Stomach (tissue), 9 donors: ENCODE data around the gene LIME1. TPM values are rescaled to one million over a fixed set of nuclear protein-coding genes. Genes with fewer than 3 reads are reported as not detected.

ENCODE experiments used
- DNase-seq, 2 donors: peaks; one replicate each; pipeline versions ENCODE4 v3.0.0 to v3.0.0-alpha.2; 2013 to 2019
- H3K27ac ChIP-seq, 5 donors: fragments of 200-600 bp in 4 of 5; sonication (generic) in 4 of 5; one replicate each; pipeline ENCODE4 v1.5.1; 2013 to 2019; ENCODE audit warnings: mild to moderate bottlenecking in 1 of 5, moderate library complexity in 1 of 5
- H3K27me3 ChIP-seq, 3 donors: fragments of 200-600 bp; sonication (generic); one replicate each; pipeline ENCODE4 v1.5.1; 2017 to 2019; ENCODE audit warnings: mixed run types in 1 of 3
- H3K36me3 ChIP-seq, 4 donors: fragments of 200-600 bp; sonication (generic); 1 replicate in 3 of 4; 2 replicates in 1 of 4; pipeline ENCODE4 v1.5.1; 2016 to 2019
- H3K4me1 ChIP-seq, 4 donors: fragments of 200-600 bp; sonication (generic); one replicate each; pipeline ENCODE4 v1.5.1; 2016 to 2019
- H3K4me3 ChIP-seq, 4 donors: fragments of 200-600 bp; sonication (generic) in 3 of 4; one replicate each; pipeline ENCODE4 v1.5.1; 2016 to 2019; ENCODE audit warnings: mild to moderate bottlenecking in 1 of 4
- H3K9me3 ChIP-seq, 4 donors: fragments of 200-600 bp; sonication (generic); one replicate each; pipeline ENCODE4 v1.5.1; 2016 to 2019
- EP300 ChIP-seq: sonication (generic); formaldehyde crosslinking; IDR thresholded peaks from one replicate; pipeline ENCODE4 v1.6.1; 2017; ENCODE audit warnings: antibody characterized with exemption
- POLR2A ChIP-seq, 4 donors: fragments of 450-650 bp; IDR thresholded peaks; one replicate each; pipeline ENCODE4 v1.6.1; 2016; ENCODE audit warnings: antibody characterized with exemption in 4 of 4, control low read depth in 2 of 4, mild to moderate bottlenecking in 1 of 4, moderate library complexity in 1 of 4
- POLR2AphosphoS5 ChIP-seq, 3 donors: sonication (generic); formaldehyde crosslinking; IDR thresholded peaks; one replicate each; pipeline ENCODE4 v1.6.1; 2016; ENCODE audit warnings: antibody characterized with exemption in 3 of 3
- WGBS, 5 donors: extraction: QIAGEN DNeasy Blood & Tissue Kit in 3 of 5; methylation state at CpG; one replicate each; pipeline versions ENCODE4 v1.1.5 to v1.1.7; 2013 to 2018; 5-methylcytosine and 5-hydroxymethylcytosine counted together
- intact Hi-C: fragments of 100-400 bp; cut with DNase I; formaldehyde crosslinking; loops from one replicate; pipeline ENCODE4 v1.15.1; 2023; ENCODE audit warnings: low total_unique reads
- polyA plus RNA-seq, 3 donors: library from polyadenylated mRNA; stranded (reverse); fragments of 200-250 nt; gene quantifications; one replicate each; pipeline ENCODE4 v1.2.3, GENCODE V29; 2013
- total RNA-seq, 5 donors: library from RNA; depleted of rRNA; stranded (reverse); fragments of >200 nt; gene quantifications; one replicate each; pipeline versions ENCODE4 v1.1.0 to v1.2.3, GENCODE V29; 2014 to 2016
- TF ChIP-seq, protein P1 (sequence below), 7 experiments: fragments of 450-650 bp in 4 of 7; fragments of 200-600 bp in 3 of 7; sonication (generic) in 3 of 7; IDR thresholded peaks; one replicate each; pipeline ENCODE4 v1.5.1; 2016 to 2019; ENCODE audit warnings: antibody characterized with exemption in 7 of 7, control low read depth in 2 of 7, mild to moderate bottlenecking in 1 of 7
- donor health status: healthy with polysubstance abuse.
- donor health status: Bipolar disorder and iron deficiency.
- donor health status: healthy.

Gene LIME1
- total and polyA plus RNA-seq, 8 donors = 3.6 to 117 (median 18.5) TPM

DNA sequence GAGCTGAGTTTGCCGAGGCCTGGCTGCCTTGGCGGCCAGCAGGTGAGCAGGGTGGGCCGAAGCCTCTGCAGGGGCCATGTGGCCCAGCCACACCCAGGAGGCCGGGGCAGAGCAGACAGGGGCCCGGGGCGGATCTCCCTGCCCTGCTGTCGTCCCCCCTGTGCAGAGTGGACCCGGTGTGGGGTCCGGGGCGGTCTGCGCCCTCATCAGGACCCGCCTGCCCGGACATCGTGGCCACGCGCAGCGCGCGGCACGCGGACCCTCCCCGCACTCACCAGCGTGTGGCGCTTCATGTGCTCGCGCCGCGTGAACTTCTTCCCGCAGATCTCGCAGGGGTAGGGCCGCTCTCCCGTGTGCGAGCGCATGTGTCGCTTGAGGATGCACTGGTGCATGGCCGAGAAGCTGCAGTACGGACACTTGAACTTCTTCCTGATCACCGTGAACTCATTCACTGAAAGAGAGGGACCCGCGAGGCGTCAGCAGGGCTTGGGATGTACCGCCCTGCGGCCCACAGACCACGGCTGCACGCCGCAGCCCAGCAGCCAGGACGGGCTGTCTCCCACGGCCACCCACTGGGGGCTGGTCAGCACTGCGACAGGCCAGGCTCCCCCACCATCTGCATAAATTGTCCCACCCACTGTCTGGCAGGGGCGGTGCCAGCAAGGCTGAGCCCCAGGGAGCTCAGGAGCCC lies 16.1 kb downstream of the LIME1 start:
- TF ChIP-seq EP300 (no peak), POLR2AphosphoS5 (IDR thresholded peaks at IDR 0.05) (no peak), POLR2A (IDR thresholded peaks at IDR 0.05) (no peak)
- TF ChIP-seq, protein P1, sequence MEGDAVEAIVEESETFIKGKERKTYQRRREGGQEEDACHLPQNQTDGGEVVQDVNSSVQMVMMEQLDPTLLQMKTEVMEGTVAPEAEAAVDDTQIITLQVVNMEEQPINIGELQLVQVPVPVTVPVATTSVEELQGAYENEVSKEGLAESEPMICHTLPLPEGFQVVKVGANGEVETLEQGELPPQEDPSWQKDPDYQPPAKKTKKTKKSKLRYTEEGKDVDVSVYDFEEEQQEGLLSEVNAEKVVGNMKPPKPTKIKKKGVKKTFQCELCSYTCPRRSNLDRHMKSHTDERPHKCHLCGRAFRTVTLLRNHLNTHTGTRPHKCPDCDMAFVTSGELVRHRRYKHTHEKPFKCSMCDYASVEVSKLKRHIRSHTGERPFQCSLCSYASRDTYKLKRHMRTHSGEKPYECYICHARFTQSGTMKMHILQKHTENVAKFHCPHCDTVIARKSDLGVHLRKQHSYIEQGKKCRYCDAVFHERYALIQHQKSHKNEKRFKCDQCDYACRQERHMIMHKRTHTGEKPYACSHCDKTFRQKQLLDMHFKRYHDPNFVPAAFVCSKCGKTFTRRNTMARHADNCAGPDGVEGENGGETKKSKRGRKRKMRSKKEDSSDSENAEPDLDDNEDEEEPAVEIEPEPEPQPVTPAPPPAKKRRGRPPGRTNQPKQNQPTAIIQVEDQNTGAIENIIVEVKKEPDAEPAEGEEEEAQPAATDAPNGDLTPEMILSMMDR (IDR thresholded peaks at IDR 0.05) = no peak
- H3K27me3 ChIP-seq = no peaks in the 10 kb centered on the region
- H3K27ac ChIP-seq = no peak overlapping the region
- no peaks in the 10 kb centered on the region for H3K9me3 ChIP-seq
- WGBS, 5 donors = 89 to 95% (median 89%) methylated on average over 39 to 50 of the region's 50 CpGs
- peaks cover 0 to 11% (median 2%) of the 10 kb centered on the region in 4 donors for H3K36me3 ChIP-seq
- no peak for DNase-seq
- H3K4me1 ChIP-seq = no peaks in the 10 kb centered on the region
- intact Hi-C loops = no loop called here
- H3K4me3 ChIP-seq = no peak overlapping the region

DNA sequence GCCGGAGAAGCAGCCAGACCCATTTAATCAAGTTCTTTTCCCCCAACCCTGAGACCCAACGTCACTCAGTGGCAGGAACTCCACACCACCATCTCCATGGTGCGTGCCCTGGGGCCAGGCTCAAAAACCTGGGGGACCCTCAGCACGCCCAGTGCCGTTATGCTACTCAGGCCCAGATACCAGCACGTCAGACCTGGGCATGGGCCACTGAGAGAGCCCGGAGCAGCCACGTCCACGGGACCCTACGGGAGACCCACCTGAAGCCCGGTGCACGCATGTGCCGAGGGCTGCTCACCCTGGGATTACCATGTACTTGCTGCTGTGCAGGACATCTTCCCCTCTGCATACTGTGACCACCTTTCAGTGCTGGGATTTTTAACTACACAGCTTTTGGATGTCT lies 16.9 kb downstream of the LIME1 start:
- Histone ChIP-seq H3K4me3 (no peak overlapping the region), H3K27me3 (no peaks in the 10 kb centered on the region), H3K27ac (no peak overlapping the region), H3K4me1 (no peaks in the 10 kb centered on the region), H3K9me3 (no peaks in the 10 kb centered on the region), H3K36me3 (peaks cover 0 to 9% (median 2%) of the 10 kb centered on the region in 4 donors)
- intact Hi-C loops = no loop called here
- no peak for TF ChIP-seq EP300
- TF ChIP-seq, protein P1 (IDR thresholded peaks at IDR 0.05) = no peak
- TF ChIP-seq POLR2AphosphoS5 (IDR thresholded peaks at IDR 0.05) = no peak
- TF ChIP-seq POLR2A (IDR thresholded peaks at IDR 0.05) = no peak
- no peak for DNase-seq
- 91 to 93% (median 91%) methylated on average over 11 to 13 of the region's 13 CpGs for WGBS, 5 donors

DNA sequence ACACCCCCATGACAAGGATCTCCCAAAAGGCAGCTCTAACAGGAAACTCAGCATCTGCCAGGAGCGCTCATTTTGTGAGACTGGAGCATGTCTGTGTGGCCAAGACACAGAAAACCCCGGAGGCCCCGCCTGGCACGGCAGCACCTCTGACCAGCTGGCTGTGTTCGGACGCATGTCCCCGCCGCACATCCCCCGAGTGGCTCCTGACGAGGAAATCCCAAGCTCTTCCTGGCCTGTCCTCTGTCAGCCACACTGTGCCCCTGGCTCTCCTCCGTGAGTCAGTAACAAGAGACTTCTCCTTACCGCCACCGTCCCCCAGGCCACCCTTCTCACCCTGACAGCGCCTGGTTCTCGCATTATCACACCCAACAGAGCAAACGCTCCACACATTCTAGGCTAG lies 17.5 kb downstream of the LIME1 start:
- intact Hi-C loops = no loop called here
- Histone ChIP-seq H3K27me3 (no peaks in the 10 kb centered on the region), H3K4me3 (no peak overlapping the region), H3K4me1 (no peaks in the 10 kb centered on the region), H3K36me3 (peaks cover 0 to 6% (median 2%) of the 10 kb centered on the region in 4 donors), H3K9me3 (no peaks in the 10 kb centered on the region), H3K27ac (no peak overlapping the region)
- TF ChIP-seq EP300 (no peak), POLR2A (IDR thresholded peaks at IDR 0.05) (no peak), POLR2AphosphoS5 (IDR thresholded peaks at IDR 0.05) (no peak)
- TF ChIP-seq, protein P1 (IDR thresholded peaks at IDR 0.05) = no peak
- 60 to 79% (median 73%) methylated on average over 16 of the region's 16 CpGs for WGBS, 5 donors
- DNase-seq = no peak

DNA sequence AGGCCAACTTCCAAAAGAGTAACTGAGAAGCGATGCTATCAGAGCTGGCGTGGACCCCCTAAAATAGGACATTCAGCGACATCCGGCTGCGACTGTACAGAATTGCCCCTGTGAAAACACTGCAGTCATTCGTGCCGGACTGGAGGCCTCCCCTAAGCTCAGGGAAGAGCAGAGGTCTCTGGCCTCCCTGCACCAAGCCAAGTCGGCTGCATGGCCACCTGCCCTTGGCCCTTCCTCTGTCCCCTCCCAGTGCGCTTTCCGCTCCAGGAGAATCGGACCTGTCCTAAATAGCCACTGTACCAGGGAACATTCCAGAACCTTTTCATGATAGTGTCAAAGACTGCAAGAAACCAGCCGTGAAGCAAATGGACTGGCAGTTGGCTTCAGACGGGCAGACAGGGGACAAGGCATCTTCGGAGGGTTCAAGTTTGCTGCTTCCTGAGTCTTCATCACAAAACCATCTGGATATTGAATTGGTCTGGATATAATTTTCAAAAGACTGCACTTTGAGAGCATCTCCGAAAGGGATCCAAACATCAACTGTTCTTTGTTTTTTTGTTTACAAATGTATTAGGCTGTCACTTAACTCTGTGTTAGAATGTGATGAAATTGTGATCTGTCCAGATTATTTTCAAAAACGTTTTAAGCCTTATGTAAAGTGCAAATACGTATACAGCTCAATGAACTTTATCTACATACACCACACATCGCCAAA lies 19.6 kb downstream of the LIME1 start:
- TF ChIP-seq, protein P1 (IDR thresholded peaks at IDR 0.05) = no peak
- TF ChIP-seq POLR2AphosphoS5 (IDR thresholded peaks at IDR 0.05) (no peak), EP300 (no peak), POLR2A (IDR thresholded peaks at IDR 0.05) (no peak)
- Histone ChIP-seq H3K27ac (no peak overlapping the region), H3K4me1 (no peaks in the 10 kb centered on the region), H3K4me3 (no peak overlapping the region), H3K36me3 (peaks cover 0 to 6% (median 0%) of the 10 kb centered on the region in 4 donors), H3K9me3 (no peaks in the 10 kb centered on the region), H3K27me3 (no peaks in the 10 kb centered on the region)
- intact Hi-C loops = no loop called here
- no peak for DNase-seq
- WGBS, 5 donors = 76 to 82% (median 80%) methylated on average over 18 of the region's 18 CpGs
